22Rv1 (cell line): ENCODE results near the gene BASP1.

Source experiments
- CTCF ChIP-seq: fragments of 450-650 bp; IDR thresholded peaks from 2 replicates; pipeline ENCODE4 v1.5.1; 2017; ENCODE audit warnings: mild to moderate bottlenecking
- ZFX ChIP-seq: fragments of 450-650 bp; IDR thresholded peaks from 2 replicates; pipeline ENCODE4 v1.6.1; 2017; ENCODE audit warnings: antibody characterized with exemption, borderline replicate concordance

- TF ChIP-seq CTCF = no peak
- no peak for TF ChIP-seq ZFX
Observed at GRCh38 chr5:17260549-17260948, 43.1 kb downstream of the BASP1 start.
